Stimulated activated CD8-positive, alpha-beta memory T cell treated with anti-CD3 and anti-CD28 coated beads, Interleukin-4, amount 100 ng/mL, for 4 hours (primary cell): ENCODE results near the gene ABL2.
A peak's percentile ranks its signal among the peaks of the same experiment; 100 is the strongest.
"Not testable (repeated sequence)": the region's sequence is repeated elsewhere in the genome, so short reads cannot be mapped to it uniquely, and the experiment has no call there.

Source experiments
- DNase-seq, 2 donors: peaks; one replicate each; pipeline ENCODE4 v3.0.0-alpha.2; 2020; ENCODE audit warnings: low read depth in 2 of 2, low spot score in 1 of 2

ABL2 gene

GRCh38 chr1:179229214-179230140 is at the start of gene ABL2:
Gene ABL2 (minus strand): TSS chr1:179229677. CDS start chr1:179229397, 280 bp downstream.
- peak; percentile 20 to 24 for DNase-seq

- DNase-seq: no peak
Measured at GRCh38 chr1:179278920-179279319, 49.4 kb upstream of the ABL2 start.

GRCh38 chr1:179274424-179274823 is 44.9 kb upstream of the ABL2 start:
- DNase-seq: not testable (repeated sequence)

- no peak for DNase-seq
Measured at GRCh38 chr1:179269071-179269470, 39.6 kb upstream of the ABL2 start.

- DNase-seq: no peak
Measured at GRCh38 chr1:179264507-179264906, 35.0 kb upstream of the ABL2 start.

GRCh38 chr1:179263121-179263520 is 33.6 kb upstream of the ABL2 start:
- no peak for DNase-seq

- no peak for DNase-seq
Measured at GRCh38 chr1:179262183-179262582, 32.7 kb upstream of the ABL2 start.

GRCh38 chr1:179253286-179253972 is 24.0 kb upstream of the ABL2 start:
- no peak for DNase-seq

- DNase-seq: no peak
Measured at GRCh38 chr1:179252606-179253005, 23.1 kb upstream of the ABL2 start.

- DNase-seq: no peak
Measured at GRCh38 chr1:179251675-179252074, 22.2 kb upstream of the ABL2 start.

GRCh38 chr1:179247923-179248322 is 18.4 kb upstream of the ABL2 start:
- no peak for DNase-seq

- not testable (repeated sequence) for DNase-seq
Measured at GRCh38 chr1:179245426-179245825, 15.9 kb upstream of the ABL2 start.

GRCh38 chr1:179241530-179242097 is 12.1 kb upstream of the ABL2 start:
- DNase-seq: no peak

GRCh38 chr1:179237222-179237621 is 7.7 kb upstream of the ABL2 start:
- DNase-seq: no peak

- no peak for DNase-seq
Measured at GRCh38 chr1:179234863-179235262, 5.4 kb upstream of the ABL2 start.

- no peak for DNase-seq
Measured at GRCh38 chr1:179231923-179232322, 2.4 kb upstream of the ABL2 start.

- DNase-seq: no peak
Measured at GRCh38 chr1:179230721-179231120, 1.2 kb upstream of the ABL2 start.

GRCh38 chr1:179230251-179230650 is 774 bp upstream of the ABL2 start:
- DNase-seq: no peak

GRCh38 chr1:179228783-179229213 is 679 bp downstream of the ABL2 start:
- DNase-seq: peak in 1 of 2 donors; percentile 2

GRCh38 chr1:179226738-179227137 is 2.7 kb downstream of the ABL2 start:
- no peak for DNase-seq

- not testable (repeated sequence) for DNase-seq
Measured at GRCh38 chr1:179224466-179224865, 5.0 kb downstream of the ABL2 start.

GRCh38 chr1:179221121-179221520 is 8.4 kb downstream of the ABL2 start:
- DNase-seq: not testable (repeated sequence)
